NCI-H1417 (cell line): ENCODE data around the gene THG1L.
"Not testable (repeated sequence)": the region's sequence is repeated elsewhere in the genome, so short reads cannot be mapped to it uniquely, and the experiment has no call there.

Source experiments
- DNase-seq, 3 experiments: peaks; one replicate each; lab custom pipeline; 2025; lab: John Stamatoyannopoulos, UW

Gene THG1L

GRCh38 chr5:157727858-157728257 is 3.4 kb upstream of the THG1L start:
- DNase-seq, result not testable (repeated sequence)

DNA sequence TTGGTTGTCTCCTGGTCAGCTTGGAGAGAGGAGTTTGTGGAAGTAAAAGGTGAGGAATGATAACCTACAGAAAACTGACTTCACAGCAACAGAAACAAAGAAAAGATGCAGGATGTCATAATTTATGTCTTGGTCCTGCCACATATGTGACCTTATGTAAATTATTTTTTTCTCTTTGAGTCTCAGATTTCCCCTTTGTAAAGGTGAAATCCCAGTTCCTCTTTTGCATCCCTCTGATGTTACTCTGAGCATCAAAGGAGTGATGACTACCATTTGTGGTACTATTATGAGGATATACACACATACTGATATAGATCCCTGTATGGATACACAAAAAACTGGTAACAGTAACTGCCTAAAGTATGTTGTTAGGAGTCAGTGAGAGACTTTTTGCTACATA is 1.4 kb upstream of the THG1L start:
- no peak for DNase-seq

DNA sequence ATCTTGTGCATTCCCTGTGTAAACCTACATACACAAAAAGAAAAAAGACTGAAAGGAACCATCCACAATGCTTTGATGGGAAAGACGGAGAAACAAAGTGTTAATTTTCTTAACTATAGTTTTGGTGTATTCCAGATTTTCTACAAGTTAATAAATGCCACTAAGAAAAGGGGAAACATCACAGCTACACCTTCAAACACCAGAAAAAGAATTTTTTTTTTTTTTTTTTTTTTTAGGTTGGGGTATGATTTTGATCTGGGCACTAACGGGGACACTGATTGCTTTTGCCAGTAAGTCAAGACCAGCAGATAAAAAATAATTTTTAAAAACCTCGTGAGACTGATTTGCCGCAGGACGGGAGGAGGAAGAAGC is 334 bp upstream of the THG1L start:
- DNase-seq, result no peak

DNA sequence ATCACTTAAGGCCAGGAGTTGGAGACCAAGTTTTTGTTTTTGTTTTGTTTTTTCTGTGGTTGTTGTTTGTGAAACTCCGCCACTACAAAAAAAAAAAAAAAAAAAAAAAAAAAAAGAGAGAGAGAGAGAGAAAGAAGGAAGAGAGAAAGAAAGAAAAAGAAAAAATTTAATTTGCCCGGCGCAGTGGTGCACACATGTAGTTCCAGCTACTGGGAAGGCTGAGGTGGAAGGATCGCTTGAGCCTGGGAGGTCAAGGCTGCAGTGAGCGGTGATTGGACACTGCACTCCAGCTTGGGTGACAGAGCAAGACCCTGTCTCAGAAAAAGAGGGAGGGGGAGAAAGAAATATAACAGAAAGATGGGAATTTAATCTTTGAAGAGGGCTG is 902 bp downstream of the THG1L start:
- DNase-seq, result no peak

- DNase-seq, result no peak
Observed at GRCh38 chr5:157732596-157733262, 1.5 kb downstream of the THG1L start.

GRCh38 chr5:157734436-157734835 is 3.2 kb downstream of the THG1L start:
- DNase-seq, result peak in 2 of 3 experiments; percentile 23 to 74

GRCh38 chr5:157735991-157736390 is 4.8 kb downstream of the THG1L start:
- no peak for DNase-seq

DNA sequence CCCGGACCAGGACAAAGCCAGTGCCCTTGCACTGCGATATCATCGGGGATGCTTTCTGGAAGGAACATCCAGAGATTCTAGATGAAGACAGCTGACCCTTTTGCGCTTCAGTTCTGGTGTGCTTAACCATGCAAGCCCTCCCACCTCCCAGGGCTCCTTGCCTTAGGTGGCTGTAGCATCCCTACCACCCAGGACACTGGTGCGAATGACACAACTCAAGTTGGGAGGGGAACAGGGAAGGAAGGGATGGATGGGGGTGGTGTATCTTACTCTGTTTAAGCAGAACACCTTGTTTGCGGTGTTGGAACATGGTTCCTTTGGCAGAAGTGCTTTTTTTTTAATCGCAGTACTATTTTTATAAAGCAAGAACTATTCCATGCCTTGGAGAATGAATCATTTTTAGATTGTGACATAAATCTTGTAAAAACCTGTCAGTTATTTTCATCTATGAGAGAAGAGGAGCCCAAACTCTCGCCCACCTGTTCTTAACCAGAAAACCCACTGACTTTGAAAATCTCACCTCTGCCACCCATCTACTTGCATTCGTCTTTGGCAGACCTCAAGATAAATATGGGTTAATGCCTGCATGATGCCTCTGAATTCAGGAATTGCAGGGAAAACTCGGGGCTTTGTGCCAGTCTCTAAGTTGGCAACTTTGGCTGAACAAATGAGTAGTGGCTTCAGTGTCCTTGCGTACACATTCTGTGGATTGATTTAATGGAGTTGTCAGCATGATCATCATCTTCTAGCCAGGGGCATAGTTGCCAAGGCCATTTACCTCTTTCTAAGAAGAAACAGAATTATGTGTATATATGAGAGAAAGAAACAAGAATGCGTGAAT is 8.4 kb downstream of the THG1L start:
- no peak for DNase-seq

GRCh38 chr5:157740229-157740610 is 9.0 kb downstream of the THG1L start:
- DNase-seq, result peak in 1 of 3 experiments; percentile 13

- no peak for DNase-seq
Observed at GRCh38 chr5:157741131-157741530, 9.9 kb downstream of the THG1L start.

- peak; percentile 83 to 87 (median 85) for DNase-seq
Observed at GRCh38 chr5:157743163-157744050, 12.2 kb downstream of the THG1L start, which contains the start of gene LSM11. LSM11 (plus strand) TSS chr5:157743712; CDS start chr5:157743751, 39 bp downstream.

GRCh38 chr5:157744051-157745011 is 13.1 kb downstream of the THG1L start:
- peak in 2 of 3 experiments; percentile 21 to 47 for DNase-seq

DNA sequence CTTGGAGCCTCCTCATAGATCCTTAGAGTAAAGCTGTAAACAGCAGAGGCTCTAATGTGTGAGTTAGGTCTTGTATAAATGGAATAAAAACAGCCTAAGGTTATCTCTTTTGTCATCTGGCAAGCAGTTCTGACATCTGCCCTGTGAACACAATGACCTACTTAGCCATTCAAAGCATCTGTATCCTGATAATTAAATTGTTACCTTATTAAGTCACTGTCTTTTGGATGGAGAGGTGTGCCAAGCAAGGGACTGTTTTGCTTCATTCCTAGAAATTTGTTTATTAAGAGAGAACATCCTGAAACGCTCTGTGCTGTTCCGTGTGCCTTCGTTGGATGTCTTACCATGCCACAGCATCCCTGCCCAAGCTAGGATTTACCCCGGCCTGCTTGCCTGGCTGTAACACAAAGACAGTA is 13.8 kb downstream of the THG1L start:
- DNase-seq, result no peak

DNA sequence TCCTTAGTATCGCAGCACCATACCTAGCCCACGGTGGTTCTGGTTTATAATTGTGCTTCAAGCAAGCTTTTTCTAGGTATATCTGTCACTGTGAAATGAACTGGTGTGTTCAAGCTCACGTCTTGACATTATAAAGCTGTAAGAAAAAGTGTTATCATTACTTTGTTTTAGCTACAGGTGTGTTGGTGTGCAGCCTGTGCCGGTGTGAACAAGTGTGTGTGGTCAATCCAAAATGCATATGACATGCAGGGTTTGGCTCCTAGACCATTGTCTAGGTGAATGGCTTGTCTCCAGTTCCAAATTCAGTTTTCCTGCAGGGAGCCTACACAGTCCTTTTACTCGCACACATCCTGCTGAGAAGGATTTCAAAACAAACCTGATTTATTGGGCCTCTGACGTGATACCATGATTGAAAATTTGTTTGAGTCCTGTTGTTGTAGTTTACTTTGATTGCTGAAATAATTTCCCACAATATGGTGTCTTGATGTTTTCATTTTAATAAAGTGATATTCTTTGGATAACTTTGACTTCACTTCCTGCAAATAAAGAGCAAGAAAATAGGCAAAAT is 16.0 kb downstream of the THG1L start:
- peak in 2 of 3 experiments; percentile 20 to 73 for DNase-seq

- peak in 1 of 3 experiments; percentile 14 for DNase-seq
Observed at GRCh38 chr5:157747766-157748700, 16.8 kb downstream of the THG1L start.

DNA sequence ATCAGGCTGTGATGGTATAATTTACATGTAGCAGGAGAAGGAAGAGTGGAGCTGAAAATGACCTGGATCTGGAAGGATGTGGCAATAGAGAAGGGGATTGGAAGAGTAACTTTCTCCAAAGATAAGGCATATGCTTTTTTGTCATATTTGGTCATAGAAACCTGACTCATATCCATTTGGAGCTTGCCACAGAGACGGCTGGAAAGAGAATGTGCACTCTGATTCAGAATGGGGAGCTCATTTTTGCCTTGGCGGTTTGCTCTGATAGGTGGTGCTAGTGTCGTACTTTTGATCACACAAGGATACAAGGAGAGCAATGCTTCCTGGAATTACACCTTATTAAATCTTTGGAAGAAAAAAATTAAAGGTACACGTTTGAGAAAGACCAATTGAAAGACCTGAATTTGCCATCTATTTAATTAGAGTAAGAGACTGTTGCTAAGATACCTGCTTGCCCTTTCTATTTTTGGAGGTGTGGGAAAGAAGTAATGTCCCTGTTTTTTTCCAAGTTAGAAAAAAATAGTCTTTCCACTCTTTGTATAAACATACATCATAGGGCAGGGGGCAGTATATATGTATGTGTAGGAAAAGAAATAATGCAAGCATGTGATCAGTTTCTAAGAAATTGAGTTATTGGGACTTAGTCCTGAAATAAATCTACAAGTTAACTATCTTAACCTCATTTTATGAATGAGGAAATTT is 17.7 kb downstream of the THG1L start:
- DNase-seq, result no peak

GRCh38 chr5:157749462-157749799 is 18.2 kb downstream of the THG1L start:
- no peak for DNase-seq

DNA sequence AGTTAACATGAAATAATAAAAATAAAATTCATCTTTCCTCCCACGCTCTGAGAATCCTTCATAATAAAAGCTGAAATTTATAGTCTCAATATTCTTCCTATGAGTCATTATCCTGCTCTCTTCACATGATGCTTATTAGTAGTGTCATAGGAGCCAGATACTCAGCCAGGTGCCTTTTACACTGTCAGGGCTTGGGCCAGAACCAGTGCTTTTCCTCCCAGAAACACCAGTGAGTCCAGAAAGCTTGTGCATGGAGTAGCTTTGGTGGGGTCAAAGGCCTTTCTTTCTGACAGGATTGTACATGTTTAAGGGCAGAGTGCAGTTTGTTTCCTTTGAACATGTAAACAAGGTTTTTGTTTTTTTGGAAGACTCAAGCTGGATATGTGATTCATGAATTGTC is 19.1 kb downstream of the THG1L start:
- no peak for DNase-seq

DNA sequence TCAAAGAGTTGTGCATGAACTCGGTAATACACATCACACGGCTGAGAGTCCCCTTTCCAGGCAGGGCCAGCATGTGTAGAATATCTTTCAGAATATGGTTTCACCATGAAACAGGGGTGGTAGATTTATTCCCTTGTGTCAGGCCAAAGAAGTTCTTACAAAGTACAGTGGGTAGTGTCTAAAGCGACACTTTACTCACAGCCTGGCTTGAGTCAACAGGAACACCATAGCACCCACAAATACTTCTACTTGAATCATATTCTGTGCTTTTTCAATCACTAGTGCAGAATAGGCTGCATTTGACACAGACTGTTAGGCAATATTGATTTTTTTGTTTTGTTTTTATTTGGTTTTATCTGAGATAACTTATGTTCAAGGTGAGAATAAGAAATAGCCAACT is 24.9 kb downstream of the THG1L start:
- no peak for DNase-seq
